GM12872 (cell line): ENCODE data around the gene KCNK6.

Experiments
- TF ChIP-seq, protein P1 (sequence below): IDR thresholded peaks from 3 replicates; pipeline ENCODE4 v1.5.1; 2011; ENCODE audit warnings: low read depth, mild to moderate bottlenecking, low read length, moderate library complexity; ENCODE audit not compliant: insufficient read depth

The KCNK6 gene

DNA sequence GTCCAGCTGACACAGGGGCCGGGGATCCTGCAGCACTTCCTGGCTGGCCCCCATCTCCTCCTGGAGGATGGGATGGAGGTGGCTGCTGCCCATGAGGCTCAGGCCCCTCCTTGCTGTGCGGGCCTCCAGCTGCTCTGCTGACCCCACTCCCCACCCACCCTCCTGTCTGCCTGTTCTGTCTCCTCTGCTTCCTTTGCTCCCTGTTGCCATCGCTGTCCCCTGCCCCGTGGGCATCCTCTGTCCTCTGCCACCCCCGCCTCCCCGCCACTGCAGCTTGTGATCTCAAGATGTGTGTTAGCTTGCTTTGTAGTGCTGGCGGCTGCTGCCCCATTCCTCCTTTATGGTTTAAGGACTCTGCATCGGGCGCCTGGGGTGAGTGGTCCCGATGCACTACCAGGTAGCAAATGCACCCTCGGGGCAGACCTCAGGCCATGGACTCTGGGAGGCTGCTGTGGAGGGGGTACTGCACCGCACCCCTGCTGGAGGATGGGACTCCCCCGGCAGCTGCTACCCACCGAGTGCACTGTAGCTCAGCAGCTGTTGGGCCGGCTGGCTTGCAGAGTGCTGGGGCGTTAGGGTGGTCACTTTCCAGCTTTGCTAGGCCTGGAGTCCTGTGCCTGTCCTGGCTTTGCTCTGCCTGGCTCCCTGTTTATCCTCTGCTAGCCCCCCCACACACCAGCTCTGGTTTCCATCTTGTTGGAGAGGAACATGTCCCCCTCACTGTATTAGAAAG lies 31.4 kb upstream of the KCNK6 start:
- TF ChIP-seq, protein P1, sequence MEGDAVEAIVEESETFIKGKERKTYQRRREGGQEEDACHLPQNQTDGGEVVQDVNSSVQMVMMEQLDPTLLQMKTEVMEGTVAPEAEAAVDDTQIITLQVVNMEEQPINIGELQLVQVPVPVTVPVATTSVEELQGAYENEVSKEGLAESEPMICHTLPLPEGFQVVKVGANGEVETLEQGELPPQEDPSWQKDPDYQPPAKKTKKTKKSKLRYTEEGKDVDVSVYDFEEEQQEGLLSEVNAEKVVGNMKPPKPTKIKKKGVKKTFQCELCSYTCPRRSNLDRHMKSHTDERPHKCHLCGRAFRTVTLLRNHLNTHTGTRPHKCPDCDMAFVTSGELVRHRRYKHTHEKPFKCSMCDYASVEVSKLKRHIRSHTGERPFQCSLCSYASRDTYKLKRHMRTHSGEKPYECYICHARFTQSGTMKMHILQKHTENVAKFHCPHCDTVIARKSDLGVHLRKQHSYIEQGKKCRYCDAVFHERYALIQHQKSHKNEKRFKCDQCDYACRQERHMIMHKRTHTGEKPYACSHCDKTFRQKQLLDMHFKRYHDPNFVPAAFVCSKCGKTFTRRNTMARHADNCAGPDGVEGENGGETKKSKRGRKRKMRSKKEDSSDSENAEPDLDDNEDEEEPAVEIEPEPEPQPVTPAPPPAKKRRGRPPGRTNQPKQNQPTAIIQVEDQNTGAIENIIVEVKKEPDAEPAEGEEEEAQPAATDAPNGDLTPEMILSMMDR, result no peak

DNA sequence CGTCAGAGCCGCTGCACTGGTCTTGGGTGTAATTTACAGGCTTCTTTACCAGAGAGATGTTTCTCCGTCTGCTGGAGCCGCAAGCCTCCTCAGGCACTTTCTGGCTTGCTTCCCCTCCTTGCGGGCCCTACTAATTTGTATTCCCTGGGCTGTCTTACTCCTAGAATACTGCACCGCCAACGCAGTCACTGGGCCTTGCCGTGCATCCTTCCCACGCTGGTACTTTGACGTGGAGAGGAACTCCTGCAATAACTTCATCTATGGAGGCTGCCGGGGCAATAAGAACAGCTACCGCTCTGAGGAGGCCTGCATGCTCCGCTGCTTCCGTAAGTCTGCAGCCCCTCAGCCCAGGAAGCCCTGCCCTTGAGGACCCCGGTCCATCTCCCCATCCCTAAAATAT lies 29.7 kb upstream of the KCNK6 start:
- TF ChIP-seq, protein P1, result no peak

DNA sequence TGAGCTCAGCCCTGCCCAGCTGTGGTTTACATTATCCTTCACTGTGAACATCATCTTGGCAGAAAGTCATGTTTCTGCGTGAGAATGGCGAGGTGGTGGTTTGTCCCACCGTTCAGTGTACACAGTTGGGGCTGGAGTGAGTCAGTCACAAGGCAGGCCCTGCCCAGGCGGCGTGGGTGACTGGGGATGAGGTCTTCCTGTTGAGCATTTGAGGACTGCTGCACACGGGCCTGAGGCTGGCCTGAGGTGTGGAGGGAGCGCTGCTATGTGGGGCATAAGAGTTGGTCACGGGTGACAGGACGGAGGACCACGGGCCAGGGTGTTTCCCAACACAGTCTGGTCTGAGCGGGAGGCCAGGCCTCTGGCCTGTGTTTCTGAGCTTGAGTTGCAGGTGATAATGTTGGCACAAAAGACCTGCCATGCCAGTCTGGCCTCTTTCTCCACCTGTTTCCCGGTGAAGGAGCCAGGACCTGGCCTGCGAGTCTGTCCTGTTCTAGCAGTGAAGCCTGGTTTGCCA lies 29.0 kb upstream of the KCNK6 start:
- TF ChIP-seq, protein P1, result no peak

DNA sequence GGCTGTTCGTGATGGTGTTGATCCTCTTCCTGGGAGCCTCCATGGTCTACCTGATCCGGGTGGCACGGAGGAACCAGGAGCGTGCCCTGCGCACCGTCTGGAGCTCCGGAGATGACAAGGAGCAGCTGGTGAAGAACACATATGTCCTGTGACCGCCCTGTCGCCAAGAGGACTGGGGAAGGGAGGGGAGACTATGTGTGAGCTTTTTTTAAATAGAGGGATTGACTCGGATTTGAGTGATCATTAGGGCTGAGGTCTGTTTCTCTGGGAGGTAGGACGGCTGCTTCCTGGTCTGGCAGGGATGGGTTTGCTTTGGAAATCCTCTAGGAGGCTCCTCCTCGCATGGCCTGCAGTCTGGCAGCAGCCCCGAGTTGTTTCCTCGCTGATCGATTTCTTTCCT lies 27.8 kb upstream of the KCNK6 start:
- TF ChIP-seq, protein P1, result no peak

DNA sequence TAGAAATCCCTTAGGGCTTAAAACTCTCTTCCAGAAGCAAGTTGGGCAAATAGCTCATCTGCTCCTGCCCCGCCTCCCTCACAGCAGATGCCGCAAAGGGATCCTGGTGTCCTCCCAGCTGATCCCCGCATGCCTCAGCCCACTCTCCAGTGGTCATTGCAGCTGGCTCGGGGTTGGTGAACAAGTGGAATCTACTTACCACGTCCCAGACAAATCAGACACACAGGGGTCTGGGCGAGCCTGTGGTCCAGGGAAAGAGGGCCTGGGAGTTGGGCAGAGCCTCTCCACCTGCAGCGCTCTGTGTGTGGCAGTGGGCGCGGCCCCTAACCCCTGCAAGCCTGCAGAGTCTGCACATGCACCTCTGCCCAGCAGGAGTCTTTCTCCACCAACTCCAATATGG lies 26.4 kb upstream of the KCNK6 start:
- TF ChIP-seq, protein P1, result no peak

DNA sequence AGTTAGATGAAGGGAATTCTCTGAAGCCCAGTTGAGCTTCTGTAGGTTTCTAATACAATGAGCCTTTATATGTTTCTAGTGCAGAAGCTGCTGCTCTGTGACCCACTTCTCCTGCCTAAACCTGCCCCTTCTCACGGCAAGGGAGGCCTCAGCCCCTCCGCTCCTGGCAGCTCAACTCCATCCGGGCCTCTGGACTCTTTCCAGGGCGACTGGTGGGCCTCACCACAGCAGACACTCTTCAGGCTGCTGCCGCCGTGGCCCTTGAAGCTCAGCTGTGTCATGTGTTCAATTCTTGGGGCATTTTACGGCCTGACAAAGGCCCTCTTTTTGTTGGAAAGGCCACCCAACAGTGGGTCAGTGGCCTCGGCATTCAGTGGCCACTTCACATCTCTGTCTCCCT lies 25.6 kb upstream of the KCNK6 start:
- TF ChIP-seq, protein P1, result no peak

DNA sequence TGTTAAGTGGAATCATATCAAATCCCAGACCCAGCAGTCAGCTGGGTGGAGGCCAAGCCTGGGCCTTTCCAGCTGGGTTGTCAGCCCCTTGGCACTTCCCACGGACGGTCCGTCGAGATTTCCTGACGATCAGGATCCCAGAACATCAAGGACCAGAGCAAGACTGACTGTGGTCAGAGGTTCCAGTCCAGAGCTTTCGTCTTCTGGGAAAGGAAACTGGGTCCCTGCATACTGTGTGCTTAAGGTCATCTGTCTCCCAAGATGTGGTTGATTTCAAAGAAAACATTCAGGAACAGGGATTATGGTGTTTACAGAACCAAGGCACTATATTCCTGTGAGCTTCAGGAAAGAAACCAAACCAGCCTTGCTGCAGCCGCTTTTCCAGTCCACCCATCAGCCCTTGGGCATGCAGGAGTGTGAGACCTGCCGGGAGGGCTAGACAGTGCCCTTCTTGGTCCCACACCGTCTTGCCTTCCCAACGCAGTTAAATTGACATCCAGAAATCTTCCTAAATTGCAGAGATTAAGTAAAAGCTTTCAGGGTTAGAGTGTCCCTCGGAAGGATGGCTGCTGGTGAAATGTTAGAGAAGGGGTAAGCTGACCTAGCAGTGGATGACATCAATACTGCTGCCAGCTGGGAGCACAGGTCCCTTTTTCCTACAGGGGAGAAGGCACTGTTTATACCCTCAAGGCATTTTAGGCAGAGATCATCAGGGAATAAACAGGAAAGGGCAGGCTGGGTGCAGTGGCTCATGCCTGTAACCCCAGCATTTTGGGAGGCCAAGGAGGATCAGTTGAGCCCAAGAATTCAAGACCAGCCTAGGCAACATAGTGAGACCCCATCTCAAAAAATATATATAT lies 20.6 kb upstream of the KCNK6 start:
- TF ChIP-seq, protein P1, result no peak
